ENCODE data around the gene GNAS-AS1.

The GNAS-AS1 gene

GRCh38 chr20:58778760-58779159 is 71.9 kb downstream of the GNAS-AS1 start:
- no peak for DNase-seq (ENCODE audit: low read depth in 2 of 2)

- no peak for DNase-seq (ENCODE audit: low read depth in 2 of 2)
Measured at GRCh38 chr20:58777657-58778056, 73.0 kb downstream of the GNAS-AS1 start.

GRCh38 chr20:58776109-58776508 is 74.6 kb downstream of the GNAS-AS1 start:
- no peak for DNase-seq (ENCODE audit: low read depth in 2 of 2)

DNA sequence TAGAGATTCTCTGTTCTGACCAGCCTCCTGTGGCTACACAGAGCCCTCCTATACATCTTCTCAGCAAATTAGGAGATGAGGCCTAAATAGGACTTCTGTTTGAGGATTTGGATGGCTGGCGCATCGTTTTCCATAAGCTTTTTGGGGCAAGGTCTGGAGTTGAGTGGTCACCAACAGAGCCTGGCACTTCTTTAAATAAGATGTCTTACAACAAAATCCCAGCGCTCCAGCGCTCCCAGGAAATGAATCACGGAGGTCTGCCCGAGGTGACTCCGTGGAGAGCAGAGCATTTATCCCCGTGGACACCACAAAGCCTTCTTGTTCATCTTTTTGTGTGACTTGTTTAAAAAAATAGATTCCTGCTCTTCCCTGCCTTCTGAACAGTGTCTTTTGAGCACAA is 75.3 kb downstream of the GNAS-AS1 start:
- no peak for DNase-seq (ENCODE audit: low read depth in 2 of 2)

DNA sequence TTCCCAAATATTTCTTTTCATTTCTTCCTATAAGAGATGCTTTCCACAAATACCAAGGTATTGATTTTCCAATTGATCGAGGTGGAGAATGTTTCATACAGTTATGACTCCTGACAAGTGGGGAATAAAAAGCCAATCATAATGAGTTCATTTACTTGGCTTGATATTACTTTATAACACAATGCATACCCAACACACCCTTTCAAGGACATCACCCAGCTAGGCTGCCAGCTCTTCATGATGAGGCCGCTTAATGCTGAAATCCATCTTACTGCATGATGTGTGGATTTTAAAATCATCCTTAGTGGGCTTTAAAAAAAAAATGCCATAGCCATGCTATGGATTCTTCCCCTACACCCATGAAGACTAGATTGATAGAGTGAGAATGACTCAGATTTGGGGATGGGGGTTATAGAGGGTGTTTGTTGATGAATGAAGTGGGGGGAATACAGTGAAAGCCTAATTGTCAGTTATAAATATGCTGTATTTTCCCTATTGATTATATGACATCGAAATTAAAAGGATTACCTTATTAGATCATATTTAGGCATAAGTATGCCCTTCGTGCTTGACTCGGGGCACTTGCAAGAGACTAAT is 75.9 kb downstream of the GNAS-AS1 start:
- no peak for DNase-seq (ENCODE audit: low read depth in 2 of 2)

DNA sequence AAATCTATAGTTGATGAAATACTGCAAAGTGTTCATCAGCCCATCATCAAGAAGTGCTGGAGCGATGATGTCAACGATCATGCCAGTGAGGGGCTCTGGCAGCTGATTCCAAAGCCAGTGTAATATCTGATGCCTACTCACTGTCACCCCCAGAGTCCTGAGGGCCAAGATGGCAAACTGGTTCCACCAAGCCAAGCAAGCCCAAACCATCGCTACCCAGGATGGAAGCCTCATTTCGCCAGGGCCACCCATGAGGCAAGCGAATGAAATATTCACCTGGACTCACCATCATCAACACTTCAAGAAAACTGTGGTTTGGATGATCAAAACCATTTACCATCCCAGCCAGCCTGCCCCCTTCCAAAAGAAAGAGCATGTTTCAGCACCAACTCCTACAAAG is 76.5 kb downstream of the GNAS-AS1 start:
- no peak for DNase-seq (ENCODE audit: low read depth in 2 of 2)

DNA sequence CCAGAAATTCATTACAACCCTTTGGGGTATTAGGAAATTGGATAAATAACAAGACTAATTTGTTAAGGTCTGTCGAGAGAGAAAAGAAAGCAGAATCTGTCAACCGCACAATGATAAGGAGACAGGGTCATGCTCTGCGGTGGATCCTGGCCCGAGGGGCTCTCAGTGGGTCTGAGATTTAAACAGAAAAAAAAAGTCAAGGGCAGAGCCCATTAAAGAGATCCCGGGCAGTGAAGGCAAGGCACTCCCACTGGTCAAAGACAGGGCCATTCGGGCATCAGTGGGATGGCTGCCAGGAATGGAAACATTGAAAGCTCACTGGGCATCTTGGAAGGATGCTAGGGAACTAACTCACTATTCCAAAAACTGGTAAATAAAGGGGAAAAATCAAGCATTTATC is 77.9 kb downstream of the GNAS-AS1 start:
- DNase-seq (ENCODE audit: low read depth in 2 of 2) = no peak
